ENCODE measurements around the gene SUPT4H1. TPM values are rescaled to one million over a fixed set of nuclear protein-coding genes. Genes with fewer than 3 reads are reported as not detected.

The SUPT4H1 gene
- total and polyA plus RNA-seq, 9 of the 15 experiments (the other 6 are each of a cell fraction or from before 2014, with no cell fraction given) = 62.1 to 320 (median 117) TPM

DNA sequence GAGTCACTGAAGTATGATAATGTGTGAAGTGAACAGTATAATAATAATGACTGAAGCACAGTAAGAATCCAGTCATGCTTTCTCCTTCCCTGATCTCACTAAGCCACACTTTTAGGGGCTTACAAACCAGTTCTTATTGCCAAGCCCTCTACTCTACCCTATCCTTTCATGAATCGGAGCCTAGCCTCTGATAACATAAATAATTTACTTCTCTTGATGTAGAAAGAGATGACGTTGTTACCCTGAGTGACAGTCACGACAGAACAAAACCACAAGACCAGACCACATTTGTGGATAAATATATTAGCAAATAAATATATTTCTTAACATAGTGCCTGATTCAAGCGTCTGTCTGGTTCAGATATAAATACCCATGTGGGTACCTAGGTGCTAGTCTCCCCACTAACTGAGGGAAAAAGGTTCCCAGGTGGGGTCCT lies 1.4 kb upstream of the SUPT4H1 start (continued):
- TF ChIP-seq, protein P1, sequence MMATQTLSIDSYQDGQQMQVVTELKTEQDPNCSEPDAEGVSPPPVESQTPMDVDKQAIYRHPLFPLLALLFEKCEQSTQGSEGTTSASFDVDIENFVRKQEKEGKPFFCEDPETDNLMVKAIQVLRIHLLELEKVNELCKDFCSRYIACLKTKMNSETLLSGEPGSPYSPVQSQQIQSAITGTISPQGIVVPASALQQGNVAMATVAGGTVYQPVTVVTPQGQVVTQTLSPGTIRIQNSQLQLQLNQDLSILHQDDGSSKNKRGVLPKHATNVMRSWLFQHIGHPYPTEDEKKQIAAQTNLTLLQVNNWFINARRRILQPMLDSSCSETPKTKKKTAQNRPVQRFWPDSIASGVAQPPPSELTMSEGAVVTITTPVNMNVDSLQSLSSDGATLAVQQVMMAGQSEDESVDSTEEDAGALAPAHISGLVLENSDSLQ (IDR thresholded peaks at IDR 0.05) = peak; percentile 46; the same call in 1 of the 2 replicates
- no peak for TF ChIP-seq RBM39 (optimal IDR thresholded peaks at IDR 0.05; ENCODE audit: low read depth, low read length)
- no peak for TF ChIP-seq MAFK (IDR thresholded peaks at IDR 0.05; ENCODE audit: low read length)
- TF ChIP-seq TOE1 (IDR thresholded peaks at IDR 0.05; ENCODE audit: borderline replicate concordance) = no peak
- no peak for TF ChIP-seq TOE1 (CRISPR knock-in tag; IDR thresholded peaks at IDR 0.05; ENCODE audit: borderline replicate concordance, low read depth)
- no peak for TF ChIP-seq BRD9 (IDR thresholded peaks at IDR 0.05; ENCODE audit: low read depth, partially characterized antibody)
- no peak for TF ChIP-seq EHMT2 (IDR thresholded peaks at IDR 0.05)
- no peak for TF ChIP-seq HMGN3 (IDR thresholded peaks at IDR 0.05; ENCODE audit: borderline replicate concordance, extremely low read depth, insufficient read length, low read depth, low read length)
- TF ChIP-seq, protein P2, sequence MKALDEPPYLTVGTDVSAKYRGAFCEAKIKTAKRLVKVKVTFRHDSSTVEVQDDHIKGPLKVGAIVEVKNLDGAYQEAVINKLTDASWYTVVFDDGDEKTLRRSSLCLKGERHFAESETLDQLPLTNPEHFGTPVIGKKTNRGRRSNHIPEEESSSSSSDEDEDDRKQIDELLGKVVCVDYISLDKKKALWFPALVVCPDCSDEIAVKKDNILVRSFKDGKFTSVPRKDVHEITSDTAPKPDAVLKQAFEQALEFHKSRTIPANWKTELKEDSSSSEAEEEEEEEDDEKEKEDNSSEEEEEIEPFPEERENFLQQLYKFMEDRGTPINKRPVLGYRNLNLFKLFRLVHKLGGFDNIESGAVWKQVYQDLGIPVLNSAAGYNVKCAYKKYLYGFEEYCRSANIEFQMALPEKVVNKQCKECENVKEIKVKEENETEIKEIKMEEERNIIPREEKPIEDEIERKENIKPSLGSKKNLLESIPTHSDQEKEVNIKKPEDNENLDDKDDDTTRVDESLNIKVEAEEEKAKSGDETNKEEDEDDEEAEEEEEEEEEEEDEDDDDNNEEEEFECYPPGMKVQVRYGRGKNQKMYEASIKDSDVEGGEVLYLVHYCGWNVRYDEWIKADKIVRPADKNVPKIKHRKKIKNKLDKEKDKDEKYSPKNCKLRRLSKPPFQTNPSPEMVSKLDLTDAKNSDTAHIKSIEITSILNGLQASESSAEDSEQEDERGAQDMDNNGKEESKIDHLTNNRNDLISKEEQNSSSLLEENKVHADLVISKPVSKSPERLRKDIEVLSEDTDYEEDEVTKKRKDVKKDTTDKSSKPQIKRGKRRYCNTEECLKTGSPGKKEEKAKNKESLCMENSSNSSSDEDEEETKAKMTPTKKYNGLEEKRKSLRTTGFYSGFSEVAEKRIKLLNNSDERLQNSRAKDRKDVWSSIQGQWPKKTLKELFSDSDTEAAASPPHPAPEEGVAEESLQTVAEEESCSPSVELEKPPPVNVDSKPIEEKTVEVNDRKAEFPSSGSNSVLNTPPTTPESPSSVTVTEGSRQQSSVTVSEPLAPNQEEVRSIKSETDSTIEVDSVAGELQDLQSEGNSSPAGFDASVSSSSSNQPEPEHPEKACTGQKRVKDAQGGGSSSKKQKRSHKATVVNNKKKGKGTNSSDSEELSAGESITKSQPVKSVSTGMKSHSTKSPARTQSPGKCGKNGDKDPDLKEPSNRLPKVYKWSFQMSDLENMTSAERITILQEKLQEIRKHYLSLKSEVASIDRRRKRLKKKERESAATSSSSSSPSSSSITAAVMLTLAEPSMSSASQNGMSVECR (CRISPR knock-in tag; IDR thresholded peaks at IDR 0.05) = no peak
- TF ChIP-seq ETV5 (CRISPR knock-in tag; IDR thresholded peaks at IDR 0.05; ENCODE audit: low read depth) = no peak
- TF ChIP-seq, protein P3, sequence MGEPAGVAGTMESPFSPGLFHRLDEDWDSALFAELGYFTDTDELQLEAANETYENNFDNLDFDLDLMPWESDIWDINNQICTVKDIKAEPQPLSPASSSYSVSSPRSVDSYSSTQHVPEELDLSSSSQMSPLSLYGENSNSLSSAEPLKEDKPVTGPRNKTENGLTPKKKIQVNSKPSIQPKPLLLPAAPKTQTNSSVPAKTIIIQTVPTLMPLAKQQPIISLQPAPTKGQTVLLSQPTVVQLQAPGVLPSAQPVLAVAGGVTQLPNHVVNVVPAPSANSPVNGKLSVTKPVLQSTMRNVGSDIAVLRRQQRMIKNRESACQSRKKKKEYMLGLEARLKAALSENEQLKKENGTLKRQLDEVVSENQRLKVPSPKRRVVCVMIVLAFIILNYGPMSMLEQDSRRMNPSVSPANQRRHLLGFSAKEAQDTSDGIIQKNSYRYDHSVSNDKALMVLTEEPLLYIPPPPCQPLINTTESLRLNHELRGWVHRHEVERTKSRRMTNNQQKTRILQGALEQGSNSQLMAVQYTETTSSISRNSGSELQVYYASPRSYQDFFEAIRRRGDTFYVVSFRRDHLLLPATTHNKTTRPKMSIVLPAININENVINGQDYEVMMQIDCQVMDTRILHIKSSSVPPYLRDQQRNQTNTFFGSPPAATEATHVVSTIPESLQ (CRISPR knock-in tag; IDR thresholded peaks at IDR 0.05) = 0 out of 2 replicates have a peak, but pooled peaks have one; percentile 3
- TF ChIP-seq ZNF431 (CRISPR knock-in tag; IDR thresholded peaks at IDR 0.05) = 0 out of 2 replicates have a peak, but pooled peaks have one; percentile 39
- no peak for TF ChIP-seq HDAC8 (tag; IDR thresholded peaks at IDR 0.05)
- no peak for TF ChIP-seq SRF (CRISPR knock-in tag; IDR thresholded peaks at IDR 0.05)
- no peak for TF ChIP-seq SLC30A9 (CRISPR knock-in tag; IDR thresholded peaks at IDR 0.05)
- TF ChIP-seq BHLHE40 (IDR thresholded peaks at IDR 0.05; ENCODE audit: low read length) = no peak
